HEK293 (cell line): Measurements from ENCODE around the gene FAM221A.

Source experiments
- HOXD13 ChIP-seq: sonication (generic); formaldehyde crosslinking; IDR thresholded peaks from 2 replicates; pipeline ENCODE4 v1.8.0; 2022; ENCODE audit warnings: missing genetic modification reagents, borderline replicate concordance
- MYNN ChIP-seq: fragments of 450-650 bp; formaldehyde crosslinking; IDR thresholded peaks from 2 replicates; pipeline ENCODE4 v1.5.1; 2016; ENCODE audit warnings: missing biosample characterization, missing genetic modification characterization, borderline replicate concordance
- SP7 ChIP-seq: fragments of 450-650 bp; formaldehyde crosslinking; IDR thresholded peaks from 2 replicates; pipeline ENCODE4 v1.5.1; 2016; ENCODE audit warnings: missing biosample characterization, missing genetic modification characterization
- YY1 ChIP-seq: fragments of 450-650 bp; formaldehyde crosslinking; IDR thresholded peaks from 2 replicates; pipeline ENCODE4 v1.5.1; 2018; ENCODE audit warnings: missing biosample characterization, missing genetic modification characterization
- ZBTB1 ChIP-seq: fragments of 450-650 bp; formaldehyde crosslinking; IDR thresholded peaks from 2 replicates; pipeline ENCODE4 v1.5.1; 2016; ENCODE audit warnings: missing biosample characterization, missing genetic modification characterization
- ZNF239 ChIP-seq: fragments of 450-650 bp; formaldehyde crosslinking; IDR thresholded peaks from 2 replicates; pipeline ENCODE4 v1.5.1; 2016; ENCODE audit warnings: missing biosample characterization, missing genetic modification characterization
- ZNF274 ChIP-seq, 2 experiments: fragments of 200-500 bp in 1 of 2; fragments of 450-650 bp in 1 of 2; sonication (Bioruptor generic) in 1 of 2; formaldehyde crosslinking in 1 of 2; IDR thresholded peaks; 2 replicates each; pipeline versions ENCODE4 v1.5.1 to v1.6.1; 2014 to 2016; ENCODE audit warnings: borderline replicate concordance in 1 of 2, inconsistent platforms in 1 of 2, low read length in 1 of 2, missing biosample characterization in 1 of 2, missing genetic modification characterization in 1 of 2
- ZNF391 ChIP-seq: fragments of 450-650 bp; formaldehyde crosslinking; IDR thresholded peaks from 2 replicates; pipeline ENCODE4 v1.5.1; 2016; ENCODE audit warnings: low read depth, missing biosample characterization, missing genetic modification characterization, borderline replicate concordance
- ZNF501 ChIP-seq: fragments of 450-650 bp; formaldehyde crosslinking; IDR thresholded peaks from 2 replicates; pipeline ENCODE4 v1.5.1; 2016; ENCODE audit warnings: missing biosample characterization, missing genetic modification characterization
- ZNF596 ChIP-seq: fragments of 450-650 bp; IDR thresholded peaks from 2 replicates; pipeline ENCODE4 v1.5.0; 2018; ENCODE audit warnings: missing biosample characterization, mild to moderate bottlenecking, missing genetic modification characterization, moderate library complexity
- TF ChIP-seq, protein P1 (sequence below): fragments of 450-650 bp; formaldehyde crosslinking; IDR thresholded peaks from 2 replicates; pipeline ENCODE4 v1.5.1; 2016; ENCODE audit warnings: missing biosample characterization, missing genetic modification characterization

- TF ChIP-seq YY1 (tag by site-specific recombination): no peak
- TF ChIP-seq MYNN (tag by site-specific recombination): no peak
- TF ChIP-seq, protein P1, sequence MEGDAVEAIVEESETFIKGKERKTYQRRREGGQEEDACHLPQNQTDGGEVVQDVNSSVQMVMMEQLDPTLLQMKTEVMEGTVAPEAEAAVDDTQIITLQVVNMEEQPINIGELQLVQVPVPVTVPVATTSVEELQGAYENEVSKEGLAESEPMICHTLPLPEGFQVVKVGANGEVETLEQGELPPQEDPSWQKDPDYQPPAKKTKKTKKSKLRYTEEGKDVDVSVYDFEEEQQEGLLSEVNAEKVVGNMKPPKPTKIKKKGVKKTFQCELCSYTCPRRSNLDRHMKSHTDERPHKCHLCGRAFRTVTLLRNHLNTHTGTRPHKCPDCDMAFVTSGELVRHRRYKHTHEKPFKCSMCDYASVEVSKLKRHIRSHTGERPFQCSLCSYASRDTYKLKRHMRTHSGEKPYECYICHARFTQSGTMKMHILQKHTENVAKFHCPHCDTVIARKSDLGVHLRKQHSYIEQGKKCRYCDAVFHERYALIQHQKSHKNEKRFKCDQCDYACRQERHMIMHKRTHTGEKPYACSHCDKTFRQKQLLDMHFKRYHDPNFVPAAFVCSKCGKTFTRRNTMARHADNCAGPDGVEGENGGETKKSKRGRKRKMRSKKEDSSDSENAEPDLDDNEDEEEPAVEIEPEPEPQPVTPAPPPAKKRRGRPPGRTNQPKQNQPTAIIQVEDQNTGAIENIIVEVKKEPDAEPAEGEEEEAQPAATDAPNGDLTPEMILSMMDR (tag by site-specific recombination): no peak
- no peak for TF ChIP-seq ZBTB1 (tag by site-specific recombination)
- no peak for TF ChIP-seq ZNF239 (tag by site-specific recombination)
- TF ChIP-seq SP7 (tag by site-specific recombination): no peak
- TF ChIP-seq ZNF391 (tag by site-specific recombination): no peak
- no peak for TF ChIP-seq ZNF501 (tag by site-specific recombination)
- no peak for TF ChIP-seq ZNF596 (tag by site-specific recombination)
- no peak for TF ChIP-seq HOXD13 (CRISPR knock-in tag)
- no peak for TF ChIP-seq ZNF274 (IDR thresholded peaks at IDR 0.05; ENCODE audit: low read length)
- TF ChIP-seq ZNF274 (tag by site-specific recombination; IDR thresholded peaks at IDR 0.05; ENCODE audit: borderline replicate concordance): no peak
Observed at GRCh38 chr7:23655433-23655832, 24.6 kb upstream of the FAM221A start.
